ENCODE results near the gene MYMX.
"Not testable (repeated sequence)": the region's sequence is repeated elsewhere in the genome, so short reads cannot be mapped to it uniquely, and the experiment has no call there.

Gene MYMX

DNA sequence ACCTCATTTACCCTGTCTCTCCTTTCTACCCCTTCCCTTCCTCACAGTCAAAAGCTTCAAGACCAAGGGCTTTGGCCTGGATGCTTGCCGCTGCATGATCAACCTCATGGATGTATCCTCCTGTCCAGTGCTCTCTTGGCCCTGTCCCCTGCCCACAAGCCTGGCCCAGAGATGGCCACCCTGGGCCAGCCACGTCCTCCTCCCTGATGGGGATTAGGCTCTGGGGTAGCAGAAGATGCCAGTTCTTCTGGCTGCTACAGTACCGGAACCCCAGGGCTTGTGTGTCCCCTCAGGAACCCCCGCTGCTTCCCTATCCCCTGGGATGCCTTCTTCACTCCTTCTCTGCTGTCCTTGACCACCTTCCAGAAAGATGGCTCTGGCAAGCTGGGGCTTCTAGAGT, 35.8 kb upstream of the MYMX start:
- Histone ChIP-seq H3K9me3 (ENCODE audit: control insufficient read depth, insufficient read depth, low read depth, low read length) (no peaks in the 10 kb centered on the region), H3K36me3 (ENCODE audit: control insufficient read depth in 2 of 2, insufficient read depth in 1 of 2, low read length in 2 of 2) (no peaks in the 10 kb centered on the region), H3K4me1 (ENCODE audit: control insufficient read depth, insufficient read depth, low read length) (no peaks in the 10 kb centered on the region), H3K4me3 (ENCODE audit: low read depth, low read length) (no peak overlapping the region), H3K27ac (ENCODE audit: extremely low read depth, low read depth, low read length) (no peak overlapping the region)
- POLR2A ChIA-PET: interaction anchor here (0.7 to 1.5 kb wide), 3 partner anchors 43 to 76 kb away, joined by 3 to 4 read pairs (median 3); partner anchors contain the start of genes HSP90AB1 and SLC29A1
- TF ChIP-seq ZNF830 (tag by site-specific recombination; IDR thresholded peaks at IDR 0.05; ENCODE audit: low read depth): no peak
- no peak for TF ChIP-seq ZNF24 (tag by site-specific recombination; IDR thresholded peaks at IDR 0.05)
- TF ChIP-seq ZNF580 (tag by site-specific recombination; IDR thresholded peaks at IDR 0.05): no peak
- TF ChIP-seq ZNF837 (tag by site-specific recombination; IDR thresholded peaks at IDR 0.05): no peak
- TF ChIP-seq ZSCAN30 (tag by site-specific recombination; IDR thresholded peaks at IDR 0.05): no peak
- no peak for TF ChIP-seq ZNF777 (tag by site-specific recombination; IDR thresholded peaks at IDR 0.05; ENCODE audit: borderline replicate concordance)
- TF ChIP-seq ZNF292 (tag by site-specific recombination; IDR thresholded peaks at IDR 0.05; ENCODE audit: borderline replicate concordance, low read depth): no peak
- no peak for TF ChIP-seq ZNF521 (tag by site-specific recombination; IDR thresholded peaks at IDR 0.05)
- no peak for TF ChIP-seq SALL2 (tag by site-specific recombination; IDR thresholded peaks at IDR 0.05; ENCODE audit: borderline replicate concordance)
- no peak for TF ChIP-seq ZNF169 (tag by site-specific recombination; IDR thresholded peaks at IDR 0.05)
- no peak for TF ChIP-seq ZNF426 (tag by site-specific recombination; IDR thresholded peaks at IDR 0.05)
- no peak for TF ChIP-seq TRIM28 (IDR thresholded peaks at IDR 0.05; ENCODE audit: borderline replicate concordance, low read length)
- TF ChIP-seq, protein P1, sequence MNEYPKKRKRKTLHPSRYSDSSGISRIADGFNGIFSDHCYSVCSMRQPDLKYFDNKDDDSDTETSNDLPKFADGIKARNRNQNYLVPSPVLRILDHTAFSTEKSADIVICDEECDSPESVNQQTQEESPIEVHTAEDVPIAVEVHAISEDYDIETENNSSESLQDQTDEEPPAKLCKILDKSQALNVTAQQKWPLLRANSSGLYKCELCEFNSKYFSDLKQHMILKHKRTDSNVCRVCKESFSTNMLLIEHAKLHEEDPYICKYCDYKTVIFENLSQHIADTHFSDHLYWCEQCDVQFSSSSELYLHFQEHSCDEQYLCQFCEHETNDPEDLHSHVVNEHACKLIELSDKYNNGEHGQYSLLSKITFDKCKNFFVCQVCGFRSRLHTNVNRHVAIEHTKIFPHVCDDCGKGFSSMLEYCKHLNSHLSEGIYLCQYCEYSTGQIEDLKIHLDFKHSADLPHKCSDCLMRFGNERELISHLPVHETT (tag by site-specific recombination; IDR thresholded peaks at IDR 0.05): no peak
- TF ChIP-seq ZNF76 (tag by site-specific recombination; IDR thresholded peaks at IDR 0.05; ENCODE audit: borderline replicate concordance, low read depth): no peak
- no peak for TF ChIP-seq ZFP37 (tag by site-specific recombination; IDR thresholded peaks at IDR 0.05)
- CTCF ChIA-PET: interaction anchor here (0.5 to 1.5 kb wide), 5 partner anchors 9 to 132 kb away, joined by 3 to 7 read pairs (median 4); partner anchors contain the start of gene AARS2

- POLR2A ChIA-PET; H3K4me1 ChIP-seq (ENCODE audit: control insufficient read depth, insufficient read depth, low read length); H3K36me3 ChIP-seq (ENCODE audit: control insufficient read depth in 2 of 2, insufficient read depth in 1 of 2, low read length in 2 of 2); H3K27ac ChIP-seq (ENCODE audit: extremely low read depth, low read depth, low read length); H3K4me3 ChIP-seq (ENCODE audit: low read depth, low read length); H3K9me3 ChIP-seq (ENCODE audit: control insufficient read depth, insufficient read depth, low read depth, low read length): not testable (repeated sequence)
- CTCF ChIA-PET: interaction anchor here (0.7 kb wide), 1 partner anchor 561 kb away, joined by 3 read pairs; no protein-coding TSS in a partner anchor
Observed at GRCh38 chr6:44181784-44182183, 34.9 kb upstream of the MYMX start.

- Histone ChIP-seq H3K4me1 (ENCODE audit: control insufficient read depth, insufficient read depth, low read length) (no peaks in the 10 kb centered on the region), H3K36me3 (ENCODE audit: control insufficient read depth in 2 of 2, insufficient read depth in 1 of 2, low read length in 2 of 2) (no peaks in the 10 kb centered on the region), H3K27ac (ENCODE audit: extremely low read depth, low read depth, low read length) (no peak overlapping the region), H3K4me3 (ENCODE audit: low read depth, low read length) (no peak overlapping the region), H3K9me3 (ENCODE audit: control insufficient read depth, insufficient read depth, low read depth, low read length) (no peaks in the 10 kb centered on the region)
- CTCF ChIA-PET: interaction anchor here (0.6 to 2.4 kb wide), 3 partner anchors 10 to 55 kb away, joined by 3 to 14 read pairs (median 3); no protein-coding TSS in a partner anchor
- POLR2A ChIA-PET: no interaction called here
- TF ChIP-seq SP7 (tag by site-specific recombination; IDR thresholded peaks at IDR 0.05) (no peak), ZSCAN16 (tag by site-specific recombination; IDR thresholded peaks at IDR 0.05) (no peak), ZNF580 (tag by site-specific recombination; IDR thresholded peaks at IDR 0.05) (no peak), HOXA7 (CRISPR knock-in tag; IDR thresholded peaks at IDR 0.05; ENCODE audit: borderline replicate concordance) (no peak), SALL2 (tag by site-specific recombination; IDR thresholded peaks at IDR 0.05; ENCODE audit: borderline replicate concordance) (no peak), ZNF23 (tag by site-specific recombination; IDR thresholded peaks at IDR 0.05; ENCODE audit: borderline replicate concordance) (no peak), ZNF416 (tag by site-specific recombination; IDR thresholded peaks at IDR 0.05) (no peak), MEIS1 (CRISPR knock-in tag; IDR thresholded peaks at IDR 0.05; ENCODE audit: borderline replicate concordance) (no peak), EGR2 (tag by site-specific recombination; IDR thresholded peaks at IDR 0.05; ENCODE audit: low read depth) (no peak), ZNF292 (tag by site-specific recombination; IDR thresholded peaks at IDR 0.05; ENCODE audit: borderline replicate concordance, low read depth) (no peak), ZNF155 (tag by site-specific recombination; IDR thresholded peaks at IDR 0.05) (no peak)
- TF ChIP-seq, protein P2, sequence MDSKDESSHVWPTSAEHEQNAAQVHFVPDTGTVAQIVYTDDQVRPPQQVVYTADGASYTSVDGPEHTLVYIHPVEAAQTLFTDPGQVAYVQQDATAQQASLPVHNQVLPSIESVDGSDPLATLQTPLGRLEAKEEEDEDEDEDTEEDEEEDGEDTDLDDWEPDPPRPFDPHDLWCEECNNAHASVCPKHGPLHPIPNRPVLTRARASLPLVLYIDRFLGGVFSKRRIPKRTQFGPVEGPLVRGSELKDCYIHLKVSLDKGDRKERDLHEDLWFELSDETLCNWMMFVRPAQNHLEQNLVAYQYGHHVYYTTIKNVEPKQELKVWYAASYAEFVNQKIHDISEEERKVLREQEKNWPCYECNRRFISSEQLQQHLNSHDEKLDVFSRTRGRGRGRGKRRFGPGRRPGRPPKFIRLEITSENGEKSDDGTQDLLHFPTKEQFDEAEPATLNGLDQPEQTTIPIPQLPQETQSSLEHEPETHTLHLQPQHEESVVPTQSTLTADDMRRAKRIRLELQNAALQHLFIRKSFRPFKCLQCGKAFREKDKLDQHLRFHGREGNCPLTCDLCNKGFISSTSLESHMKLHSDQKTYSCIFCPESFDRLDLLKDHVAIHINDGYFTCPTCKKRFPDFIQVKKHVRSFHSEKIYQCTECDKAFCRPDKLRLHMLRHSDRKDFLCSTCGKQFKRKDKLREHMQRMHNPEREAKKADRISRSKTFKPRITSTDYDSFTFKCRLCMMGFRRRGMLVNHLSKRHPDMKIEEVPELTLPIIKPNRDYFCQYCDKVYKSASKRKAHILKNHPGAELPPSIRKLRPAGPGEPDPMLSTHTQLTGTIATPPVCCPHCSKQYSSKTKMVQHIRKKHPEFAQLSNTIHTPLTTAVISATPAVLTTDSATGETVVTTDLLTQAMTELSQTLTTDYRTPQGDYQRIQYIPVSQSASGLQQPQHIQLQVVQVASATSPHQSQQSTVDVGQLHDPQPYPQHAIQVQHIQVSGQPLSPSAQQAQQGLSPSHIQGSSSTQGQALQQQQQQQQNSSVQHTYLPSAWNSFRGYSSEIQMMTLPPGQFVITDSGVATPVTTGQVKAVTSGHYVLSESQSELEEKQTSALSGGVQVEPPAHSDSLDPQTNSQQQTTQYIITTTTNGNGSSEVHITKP (tag by site-specific recombination; IDR thresholded peaks at IDR 0.05): no peak
Observed at GRCh38 chr6:44182911-44183390, 33.8 kb upstream of the MYMX start.

Data from HEK293 (cell line).